Stimulated activated CD4-positive, alpha-beta T cell treated with anti-CD3 and anti-CD28 coated beads, TNF-alpha, amount 100 ng/mL, for 1 hour (primary cell): Measurements from ENCODE around the gene DCLK2.
"Not testable (repeated sequence)": the region's sequence is repeated elsewhere in the genome, so short reads cannot be mapped to it uniquely, and the experiment has no call there.

ENCODE experiments used
- DNase-seq, 3 donors: peaks; one replicate each; pipeline ENCODE4 v3.0.0-alpha.2; 2020; ENCODE audit warnings: low read depth in 3 of 3, low spot score in 1 of 3

Gene DCLK2

GRCh38 chr4:150197256-150197655, 119.0 kb downstream of the DCLK2 start:
- not testable (repeated sequence) for DNase-seq

GRCh38 chr4:150199056-150199455, 120.8 kb downstream of the DCLK2 start:
- no peak for DNase-seq

- no peak for DNase-seq
Observed at GRCh38 chr4:150205016-150205415, 126.8 kb downstream of the DCLK2 start.

- no peak for DNase-seq
Observed at GRCh38 chr4:150206265-150206664, 128.0 kb downstream of the DCLK2 start.

GRCh38 chr4:150206954-150207353, 128.7 kb downstream of the DCLK2 start:
- DNase-seq = no peak

GRCh38 chr4:150207871-150208270, 129.6 kb downstream of the DCLK2 start:
- no peak for DNase-seq

- DNase-seq = no peak
Observed at GRCh38 chr4:150209140-150209829, 131.0 kb downstream of the DCLK2 start.

- DNase-seq = no peak
Observed at GRCh38 chr4:150211016-150211415, 132.8 kb downstream of the DCLK2 start.

- no peak for DNase-seq
Observed at GRCh38 chr4:150211799-150212445, 133.7 kb downstream of the DCLK2 start.

GRCh38 chr4:150212485-150212884, 134.2 kb downstream of the DCLK2 start:
- no peak for DNase-seq

GRCh38 chr4:150212927-150213326, 134.7 kb downstream of the DCLK2 start:
- DNase-seq = no peak

- DNase-seq = no peak
Observed at GRCh38 chr4:150215601-150216000, 137.4 kb downstream of the DCLK2 start.

GRCh38 chr4:150216726-150217125, 138.5 kb downstream of the DCLK2 start:
- DNase-seq = no peak

- DNase-seq = no peak
Observed at GRCh38 chr4:150217192-150217591, 138.9 kb downstream of the DCLK2 start.

GRCh38 chr4:150217808-150218207, 139.6 kb downstream of the DCLK2 start:
- no peak for DNase-seq

- DNase-seq = no peak
Observed at GRCh38 chr4:150218447-150218846, 140.2 kb downstream of the DCLK2 start.

GRCh38 chr4:150219841-150220240, 141.6 kb downstream of the DCLK2 start:
- DNase-seq = no peak

- no peak for DNase-seq
Observed at GRCh38 chr4:150224896-150225591, 146.8 kb downstream of the DCLK2 start.

GRCh38 chr4:150229520-150229919, 151.3 kb downstream of the DCLK2 start:
- DNase-seq = no peak

GRCh38 chr4:150230561-150230960, 152.3 kb downstream of the DCLK2 start:
- no peak for DNase-seq

GRCh38 chr4:150231107-150231770, 153.0 kb downstream of the DCLK2 start:
- DNase-seq = no peak

GRCh38 chr4:150232029-150232428, 153.8 kb downstream of the DCLK2 start:
- DNase-seq = no peak
